SJCRH30 (cell line): ENCODE data around the gene MKLN1. TPM values are rescaled to one million over a fixed set of nuclear protein-coding genes. Genes with fewer than 3 reads are reported as not detected.
A peak's percentile ranks its signal among the peaks of the same experiment; 100 is the strongest.

ENCODE experiments used
- DNase-seq, 2 experiments: peaks; one replicate each; pipeline ENCODE4 v3.0.0-alpha.2; 2015 to 2020
- H3K27ac ChIP-seq: fragments of 250-450 bp; sonication (Bioruptor Pico); 2 replicates; pipeline ENCODE4 v1.5.1; 2020; ENCODE audit warnings: mild to moderate bottlenecking, moderate library complexity
- H3K27me3 ChIP-seq: fragments of 250-450 bp; sonication (Bioruptor Pico); 2 replicates; pipeline ENCODE4 v1.5.1; 2020; ENCODE audit warnings: mild to moderate bottlenecking, moderate library complexity
- H3K36me3 ChIP-seq: fragments of 250-450 bp; sonication (Bioruptor Pico); 2 replicates; pipeline ENCODE4 v1.5.1; 2020; ENCODE audit warnings: mild to moderate bottlenecking, moderate library complexity
- H3K4me1 ChIP-seq: fragments of 250-450 bp; sonication (Bioruptor Pico); 2 replicates; pipeline ENCODE4 v1.5.1; 2020; ENCODE audit warnings: mild to moderate bottlenecking, moderate library complexity
- H3K4me3 ChIP-seq: fragments of 250-450 bp; sonication (Bioruptor Pico); 2 replicates; pipeline ENCODE4 v1.5.1; 2020; ENCODE audit warnings: mild to moderate bottlenecking, moderate library complexity
- H3K9me3 ChIP-seq: fragments of 250-450 bp; sonication (Bioruptor Pico); replicated peaks from 2 replicates; pipeline ENCODE4 v1.5.1; 2020; ENCODE audit warnings: mild to moderate bottlenecking, moderate library complexity
- total RNA-seq: library from RNA; depleted of rRNA; stranded (reverse); fragments of >200 nt; shearing (Covaris generic); gene quantifications from 2 replicates; pipeline ENCODE4 v1.2.3, GENCODE V29; 2014

MKLN1 gene
- total RNA-seq, 1 experiment from 2014 or later = 57.9 TPM

GRCh38 chr7:131493081-131493480, 165.4 kb downstream of the MKLN1 start:
- no peaks in the 10 kb centered on the region for H3K9me3 ChIP-seq
- no peak overlapping the region for H3K4me3 ChIP-seq
- no peaks in the 10 kb centered on the region for H3K27me3 ChIP-seq
- H3K4me1 ChIP-seq = no peaks in the 10 kb centered on the region
- no peak for DNase-seq
- no peak overlapping the region for H3K27ac ChIP-seq
- peaks cover 6% of the 10 kb centered on the region; the same call in 1 of the 2 replicates for H3K36me3 ChIP-seq

- no peak overlapping the region for H3K27ac ChIP-seq
Observed at GRCh38 chr7:131493581-131493980, 165.9 kb downstream of the MKLN1 start.

GRCh38 chr7:131494182-131494581, 166.5 kb downstream of the MKLN1 start:
- Histone ChIP-seq H3K9me3 (no peaks in the 10 kb centered on the region), H3K27me3 (no peaks in the 10 kb centered on the region), H3K4me1 (no peaks in the 10 kb centered on the region), H3K27ac (no peak overlapping the region), H3K36me3 (peaks cover 13% of the 10 kb centered on the region; the same call in 1 of the 2 replicates), H3K4me3 (no peak overlapping the region)
- DNase-seq = no peak

More at GRCh38 chr7:131493581-131493980, 165.9 kb downstream of the MKLN1 start:
- DNase-seq = no peak
- H3K27me3 ChIP-seq = no peaks in the 10 kb centered on the region
- H3K4me3 ChIP-seq = no peak overlapping the region
- no peaks in the 10 kb centered on the region for H3K9me3 ChIP-seq
- H3K36me3 ChIP-seq = peaks cover 7% of the 10 kb centered on the region; the same call in 1 of the 2 replicates
- H3K4me1 ChIP-seq = no peaks in the 10 kb centered on the region

DNA sequence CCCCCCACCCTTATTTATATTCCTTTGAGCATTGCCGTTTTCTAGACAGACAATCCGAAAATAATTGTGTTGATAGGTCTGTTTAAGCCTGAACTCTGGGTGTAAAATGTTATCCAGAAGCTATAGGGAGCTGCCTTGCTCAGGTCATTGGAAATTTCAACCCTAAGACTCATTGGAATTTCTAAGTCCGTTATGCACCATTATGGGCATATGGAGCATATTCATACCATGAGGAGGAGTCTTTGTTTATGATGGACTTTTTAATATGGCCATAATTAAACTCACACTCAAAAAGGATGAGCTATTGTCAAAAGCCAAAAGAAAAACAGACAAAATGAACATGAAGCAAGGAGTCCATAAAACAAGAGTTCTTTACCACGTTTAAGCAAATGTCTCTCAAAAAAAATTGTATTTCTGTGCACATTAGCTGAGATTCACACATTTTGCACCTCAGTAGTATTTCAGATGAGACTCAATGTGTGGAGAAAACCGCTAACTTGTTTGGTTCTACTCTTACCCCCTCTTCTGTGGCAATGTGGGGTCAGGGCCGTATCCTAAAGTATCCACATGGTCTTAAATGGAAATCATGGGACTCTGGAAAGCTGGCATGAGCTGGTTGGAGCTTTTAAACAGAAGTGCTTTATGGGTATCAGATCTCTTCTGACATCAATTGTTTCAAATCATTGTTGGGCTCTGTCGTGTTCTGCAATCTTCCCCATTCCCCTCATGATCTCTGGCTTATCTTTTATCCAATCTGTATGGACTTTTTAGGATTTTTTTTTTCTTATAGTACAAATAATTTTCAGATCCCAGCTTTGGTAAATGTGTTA, 168.2 kb downstream of the MKLN1 start:
- H3K4me1 ChIP-seq = no peaks in the 10 kb centered on the region
- H3K36me3 ChIP-seq = peaks cover 15% of the 10 kb centered on the region; the same call in 1 of the 2 replicates
- no peak overlapping the region for H3K4me3 ChIP-seq
- DNase-seq = no peak
- H3K27me3 ChIP-seq = no peaks in the 10 kb centered on the region
- H3K27ac ChIP-seq = no peak overlapping the region
- H3K9me3 ChIP-seq = no peaks in the 10 kb centered on the region

GRCh38 chr7:131497454-131497853, 169.8 kb downstream of the MKLN1 start:
- no peaks in the 10 kb centered on the region for H3K9me3 ChIP-seq
- H3K4me3 ChIP-seq = no peak overlapping the region
- H3K27ac ChIP-seq = no peak overlapping the region
- no peak for DNase-seq
- H3K27me3 ChIP-seq = no peaks in the 10 kb centered on the region
- peaks cover 25% of the 10 kb centered on the region; the same call in 1 of the 2 replicates for H3K36me3 ChIP-seq
- no peaks in the 10 kb centered on the region for H3K4me1 ChIP-seq

GRCh38 chr7:131498237-131498885, 170.7 kb downstream of the MKLN1 start:
- H3K9me3 ChIP-seq = no peaks in the 10 kb centered on the region
- no peaks in the 10 kb centered on the region for H3K27me3 ChIP-seq
- H3K4me1 ChIP-seq = peaks cover 4% of the 10 kb centered on the region; the same call in 1 of the 2 replicates
- H3K4me3 ChIP-seq = no peak overlapping the region
- H3K36me3 ChIP-seq = peaks cover 30% of the 10 kb centered on the region; the same call in 1 of the 2 replicates
- no peak for DNase-seq
- H3K27ac ChIP-seq = no peak overlapping the region

DNA sequence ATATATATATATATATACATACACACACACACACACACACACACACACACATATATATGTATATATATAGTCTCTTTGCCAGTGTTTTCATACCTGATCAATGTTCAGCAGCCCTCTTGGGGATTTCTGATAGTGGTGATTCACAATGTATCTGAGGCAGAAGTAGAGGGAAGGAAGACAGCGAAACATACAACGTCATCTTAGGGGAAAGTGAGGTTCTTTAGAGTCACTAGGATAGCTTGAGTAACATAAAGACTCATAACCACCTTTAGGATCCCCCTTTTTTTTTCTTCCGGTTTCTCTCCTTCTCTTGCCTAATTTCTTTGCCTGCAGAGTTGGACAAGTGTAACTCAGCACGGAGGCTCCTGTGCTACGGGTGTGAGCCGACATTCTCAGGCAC, 172.1 kb downstream of the MKLN1 start:
- no peak for DNase-seq
- no peak overlapping the region for H3K27ac ChIP-seq
- H3K9me3 ChIP-seq = no peaks in the 10 kb centered on the region
- H3K36me3 ChIP-seq = peaks cover 41% of the 10 kb centered on the region
- no peak overlapping the region for H3K4me3 ChIP-seq
- H3K4me1 ChIP-seq = peaks cover 4% of the 10 kb centered on the region; the same call in 1 of the 2 replicates
- no peaks in the 10 kb centered on the region for H3K27me3 ChIP-seq

DNA sequence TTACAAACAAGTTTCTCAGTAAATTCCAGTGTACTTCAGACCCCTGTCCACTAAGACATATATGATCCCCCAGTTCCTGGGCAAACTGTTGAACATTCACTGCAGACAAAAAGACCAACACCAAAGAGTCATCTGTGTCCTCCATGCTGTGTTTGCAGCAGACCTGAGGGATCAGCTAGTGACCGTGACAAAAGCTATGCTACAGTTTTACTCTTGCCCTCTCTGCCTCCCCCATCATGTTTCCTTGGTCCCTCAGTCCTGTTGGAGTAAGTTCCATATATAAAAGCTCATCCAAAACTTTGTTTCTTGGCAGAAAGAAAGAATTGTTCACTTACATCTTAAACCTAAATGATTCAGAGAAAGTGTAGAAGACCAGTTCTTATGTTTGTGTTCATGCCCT, 172.7 kb downstream of the MKLN1 start:
- Histone ChIP-seq H3K36me3 (peaks cover 47% of the 10 kb centered on the region), H3K4me1 (peaks cover 4% of the 10 kb centered on the region; the same call in 1 of the 2 replicates), H3K27ac (no peak overlapping the region), H3K9me3 (no peaks in the 10 kb centered on the region), H3K4me3 (no peak overlapping the region), H3K27me3 (no peaks in the 10 kb centered on the region)
- no peak for DNase-seq

DNA sequence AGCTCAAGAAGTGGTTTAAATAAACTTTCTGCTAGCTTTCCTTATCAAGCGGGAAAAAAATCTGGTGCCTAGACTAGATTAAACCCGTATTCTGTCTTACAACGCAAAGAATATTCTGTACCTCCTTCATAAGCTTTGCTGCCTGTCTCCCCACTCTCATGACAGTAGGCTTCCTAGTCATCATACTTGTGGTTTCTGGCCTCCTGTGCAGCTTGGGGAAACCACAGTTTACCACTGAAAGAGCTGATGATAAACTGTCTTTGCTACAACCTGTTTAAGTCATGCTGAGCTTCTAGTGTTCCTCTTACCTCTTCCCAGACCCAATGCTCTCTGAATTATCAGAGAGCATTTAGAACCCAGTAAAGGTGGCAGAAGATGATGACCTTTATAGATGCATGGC, 173.7 kb downstream of the MKLN1 start:
- Histone ChIP-seq H3K27me3 (no peaks in the 10 kb centered on the region), H3K4me1 (peaks cover 4% of the 10 kb centered on the region; the same call in 1 of the 2 replicates), H3K27ac (no peak overlapping the region), H3K4me3 (no peak overlapping the region), H3K9me3 (no peaks in the 10 kb centered on the region), H3K36me3 (peaks cover 49% of the 10 kb centered on the region)
- DNase-seq = no peak

DNA sequence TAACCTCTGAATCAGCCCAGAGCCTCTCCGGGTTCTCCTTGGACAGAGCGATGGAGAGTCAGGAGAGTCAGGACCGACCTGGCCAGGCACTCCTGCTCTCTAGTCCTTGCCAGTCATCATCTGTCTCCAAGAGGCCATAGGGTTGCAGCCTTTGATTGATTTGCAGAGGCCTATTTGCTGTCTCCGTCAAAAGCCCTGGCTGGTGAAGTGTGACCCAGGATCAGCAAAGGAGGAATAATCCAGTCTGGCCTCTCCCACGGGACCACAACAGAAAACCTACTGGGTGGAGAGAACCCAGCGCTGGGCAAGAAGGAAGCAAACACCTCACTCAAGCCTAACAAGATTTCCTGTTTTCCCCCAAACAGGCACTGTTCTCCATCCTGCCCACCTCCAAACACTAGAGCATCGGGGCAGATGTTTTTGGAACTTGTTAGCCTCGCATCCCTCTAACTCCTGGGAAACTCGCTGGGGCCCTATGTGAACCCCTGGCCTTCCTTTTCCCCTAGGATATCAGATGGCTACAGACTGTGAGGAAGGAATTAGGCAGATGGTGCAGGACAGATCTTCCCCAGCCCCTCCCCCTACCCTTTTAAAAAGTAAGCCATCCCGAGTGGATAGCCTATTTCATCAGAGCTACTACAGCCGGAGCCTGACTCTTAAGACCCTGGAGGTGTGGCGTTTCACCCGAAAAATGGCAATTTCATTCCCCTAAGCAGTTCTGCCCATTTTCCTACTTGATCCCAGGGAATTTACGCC, 174.4 kb downstream of the MKLN1 start:
- H3K36me3 ChIP-seq = peaks cover 49% of the 10 kb centered on the region
- H3K9me3 ChIP-seq = no peaks in the 10 kb centered on the region
- DNase-seq = no peak
- H3K27ac ChIP-seq = no peak overlapping the region
- no peaks in the 10 kb centered on the region for H3K27me3 ChIP-seq
- no peak overlapping the region for H3K4me3 ChIP-seq
- H3K4me1 ChIP-seq = peaks cover 4% of the 10 kb centered on the region; the same call in 1 of the 2 replicates

GRCh38 chr7:131502810-131503508, 175.3 kb downstream of the MKLN1 start:
- peak; percentile 35 to 60 for DNase-seq
- Histone ChIP-seq H3K36me3 (peaks cover 48% of the 10 kb centered on the region), H3K4me3 (no peak overlapping the region), H3K4me1 (peaks cover 4% of the 10 kb centered on the region; the same call in 1 of the 2 replicates), H3K27ac (no peak overlapping the region), H3K9me3 (no peaks in the 10 kb centered on the region), H3K27me3 (no peaks in the 10 kb centered on the region)

DNA sequence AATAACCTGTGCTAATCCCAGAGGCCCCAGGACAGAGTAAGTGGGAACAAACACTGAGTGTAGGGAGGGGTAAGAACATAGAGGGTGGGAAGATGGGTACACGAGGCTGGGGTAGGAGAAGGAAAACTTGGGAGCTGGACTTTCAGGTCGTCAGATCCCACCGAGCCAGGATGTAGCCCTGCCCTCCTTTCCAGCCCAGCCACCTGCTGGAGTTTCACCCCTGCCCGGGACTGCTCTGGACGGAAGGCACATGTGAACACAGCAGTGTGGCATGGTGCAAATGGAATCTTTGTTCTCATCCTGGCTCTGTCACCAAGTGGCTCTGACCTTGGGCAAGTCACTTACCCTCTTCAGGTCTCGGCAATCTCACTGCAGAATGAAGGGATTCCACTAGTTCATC, 176.0 kb downstream of the MKLN1 start:
- Histone ChIP-seq H3K4me1 (peaks cover 4% of the 10 kb centered on the region; the same call in 1 of the 2 replicates), H3K9me3 (no peaks in the 10 kb centered on the region), H3K27me3 (no peaks in the 10 kb centered on the region), H3K27ac (no peak overlapping the region), H3K4me3 (no peak overlapping the region), H3K36me3 (peaks cover 49% of the 10 kb centered on the region)
- no peak for DNase-seq

DNA sequence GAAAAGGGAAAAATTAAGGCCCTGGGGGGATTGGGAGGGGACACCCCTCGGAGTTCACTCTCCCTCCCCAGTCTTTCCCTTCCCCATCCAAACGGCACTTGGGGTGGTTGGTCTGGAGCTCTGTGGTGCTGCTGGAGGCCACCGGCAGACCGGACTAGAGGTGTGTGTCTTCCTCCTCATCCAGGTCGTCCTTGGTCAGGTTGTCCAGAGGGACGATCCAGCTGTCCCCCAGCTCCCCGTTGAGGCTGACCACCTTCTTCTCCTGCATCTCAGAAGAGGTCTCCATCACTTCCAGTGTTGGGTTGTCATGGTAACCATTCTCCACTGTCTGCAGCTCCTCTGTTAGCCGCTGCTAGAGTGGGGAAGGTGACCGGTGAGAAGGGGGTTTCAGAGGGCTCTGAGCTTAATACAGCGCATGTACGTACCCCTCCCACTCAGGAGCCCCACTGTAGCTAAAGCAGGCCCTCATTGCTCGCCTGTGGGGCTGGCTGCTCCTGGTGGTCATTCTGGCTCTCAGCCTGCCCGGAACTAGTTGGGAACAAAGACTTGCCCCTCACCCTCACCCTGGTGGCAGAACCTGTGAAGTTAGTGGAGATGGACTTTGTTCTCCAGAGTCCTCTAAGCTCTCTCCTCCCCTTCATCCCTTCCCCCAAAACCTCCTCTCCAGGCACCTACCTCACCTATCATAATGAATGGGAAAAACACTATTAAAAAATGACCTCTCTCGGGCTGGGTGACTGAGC, 176.7 kb downstream of the MKLN1 start:
- DNase-seq = no peak
- Histone ChIP-seq H3K27me3 (no peaks in the 10 kb centered on the region), H3K9me3 (no peaks in the 10 kb centered on the region), H3K4me1 (peaks cover 4% of the 10 kb centered on the region; the same call in 1 of the 2 replicates), H3K4me3 (no peak overlapping the region), H3K27ac (no peak overlapping the region), H3K36me3 (peaks cover 49% of the 10 kb centered on the region)
